Mucosa of stomach (tissue), 1 donor: ENCODE measurements around the gene FCGR2B.
"Not testable (repeated sequence)": the region's sequence is repeated elsewhere in the genome, so short reads cannot be mapped to it uniquely, and the experiment has no call there.

ENCODE experiments used
- H3K27me3 ChIP-seq: one replicate; pipeline ENCODE4 v1.7.0; 2013; ENCODE audit warnings: mild to moderate bottlenecking, low read length; ENCODE audit not compliant: control insufficient read depth, insufficient read depth
- H3K36me3 ChIP-seq: one replicate; pipeline ENCODE4 v1.7.0; 2013; ENCODE audit warnings: low read length; ENCODE audit not compliant: control insufficient read depth, insufficient read depth
- H3K4me1 ChIP-seq: one replicate; pipeline ENCODE4 v1.7.0; 2013; ENCODE audit warnings: mild to moderate bottlenecking, low read length; ENCODE audit not compliant: control insufficient read depth, insufficient read depth
- H3K4me3 ChIP-seq: one replicate; pipeline ENCODE4 v1.7.0; 2013; ENCODE audit warnings: low read length
- H3K9ac ChIP-seq: one replicate; pipeline ENCODE4 v1.7.0; 2013; ENCODE audit warnings: mild to moderate bottlenecking, low read length, moderate library complexity
- H3K9me3 ChIP-seq: one replicate; pipeline ENCODE4 v1.7.0; 2013; ENCODE audit warnings: mild to moderate bottlenecking, low read length, moderate library complexity; ENCODE audit not compliant: control insufficient read depth
- donor health status: Pancreatic carcinoma.

The FCGR2B gene

DNA sequence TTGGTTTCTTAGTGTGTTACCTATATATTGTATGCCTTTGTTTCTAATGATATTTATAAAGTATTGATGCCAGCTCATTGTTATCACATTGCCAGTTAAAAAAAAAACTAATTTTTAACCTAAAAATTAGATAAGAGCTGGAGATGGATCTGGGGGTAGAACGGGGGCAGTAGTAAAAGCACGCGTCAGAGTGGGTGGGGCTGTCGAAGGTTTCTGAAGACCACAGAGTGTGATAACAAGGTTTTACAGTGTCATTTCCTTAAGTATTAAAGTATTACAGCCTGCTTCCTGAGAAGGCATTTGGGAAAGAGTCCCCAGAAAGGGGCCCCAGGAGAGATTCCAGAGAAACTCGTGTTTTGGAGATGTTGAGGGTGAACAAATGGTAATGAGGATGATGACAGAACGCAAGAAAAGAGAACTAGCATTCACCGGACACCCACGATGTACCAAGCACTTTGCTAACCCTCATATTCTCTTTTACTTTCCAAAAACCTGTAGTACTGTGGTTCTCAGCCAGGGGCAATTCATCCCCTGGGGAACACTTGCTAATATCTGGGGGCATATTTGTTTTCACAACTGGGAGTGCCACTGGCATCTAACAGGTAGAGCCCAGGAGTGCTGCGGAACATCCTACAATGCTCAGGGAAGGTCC, 1.2 kb upstream of the FCGR2B start:
- not testable (repeated sequence) for H3K9ac ChIP-seq, H3K9me3 ChIP-seq, H3K4me3 ChIP-seq, H3K27me3 ChIP-seq, H3K4me1 ChIP-seq, H3K36me3 ChIP-seq

GRCh38 chr1:161663569-161663968, 626 bp downstream of the FCGR2B start:
- not testable (repeated sequence) for H3K4me3 ChIP-seq, H3K27me3 ChIP-seq, H3K9me3 ChIP-seq, H3K9ac ChIP-seq, H3K4me1 ChIP-seq, H3K36me3 ChIP-seq

- not testable (repeated sequence) for H3K36me3 ChIP-seq, H3K27me3 ChIP-seq, H3K4me3 ChIP-seq, H3K9ac ChIP-seq, H3K4me1 ChIP-seq, H3K9me3 ChIP-seq
Measured at GRCh38 chr1:161664689-161665088, 1.7 kb downstream of the FCGR2B start.

GRCh38 chr1:161671045-161672020, 8.4 kb downstream of the FCGR2B start:
- H3K36me3 ChIP-seq, H3K9me3 ChIP-seq, H3K27me3 ChIP-seq, H3K4me3 ChIP-seq, H3K4me1 ChIP-seq, H3K9ac ChIP-seq: not testable (repeated sequence)

GRCh38 chr1:161673437-161673836, 10.5 kb downstream of the FCGR2B start:
- not testable (repeated sequence) for H3K36me3 ChIP-seq, H3K4me1 ChIP-seq, H3K27me3 ChIP-seq, H3K9ac ChIP-seq, H3K4me3 ChIP-seq, H3K9me3 ChIP-seq

DNA sequence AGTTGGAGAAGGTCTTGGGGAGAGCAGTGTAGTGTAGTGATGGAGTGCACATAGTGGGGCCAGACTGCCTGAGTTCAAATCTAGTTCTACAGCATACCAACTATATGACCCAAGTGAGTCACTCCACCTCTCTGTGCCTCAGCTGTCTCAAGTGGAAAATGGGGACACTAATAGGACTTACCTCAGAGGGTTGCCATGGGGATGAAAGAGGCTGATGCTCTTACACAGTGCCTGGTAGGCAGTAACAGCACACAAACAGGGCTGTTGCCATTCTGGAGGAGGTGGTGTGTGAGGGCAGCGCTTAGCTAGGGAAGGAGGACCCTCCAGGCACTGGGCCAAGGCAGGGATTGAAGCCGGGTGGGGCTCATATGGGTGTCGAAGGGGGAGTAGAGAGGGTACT, 11.5 kb downstream of the FCGR2B start:
- not testable (repeated sequence) for H3K9me3 ChIP-seq, H3K9ac ChIP-seq, H3K4me3 ChIP-seq, H3K27me3 ChIP-seq, H3K36me3 ChIP-seq, H3K4me1 ChIP-seq

DNA sequence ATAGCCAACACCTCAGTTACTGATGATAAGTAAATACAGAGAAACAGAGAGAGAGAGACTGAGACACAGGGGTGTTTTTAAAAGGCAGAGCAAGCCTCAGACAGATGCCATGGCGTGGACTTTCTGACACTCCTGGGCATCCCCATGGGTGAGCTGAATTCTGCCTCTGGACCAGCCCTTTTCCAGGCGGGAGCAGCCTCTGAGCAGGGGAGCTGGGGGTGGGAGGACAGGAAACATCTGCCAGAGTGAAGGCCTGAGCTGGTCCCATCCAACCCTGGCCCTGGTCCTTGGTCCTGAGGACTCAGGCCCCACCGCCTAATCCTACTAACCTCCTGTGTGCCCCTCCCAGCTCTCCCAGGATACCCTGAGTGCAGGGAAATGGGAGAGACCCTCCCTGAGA, 12.0 kb downstream of the FCGR2B start:
- H3K9me3 ChIP-seq, H3K4me1 ChIP-seq, H3K27me3 ChIP-seq, H3K36me3 ChIP-seq, H3K4me3 ChIP-seq, H3K9ac ChIP-seq: not testable (repeated sequence)

DNA sequence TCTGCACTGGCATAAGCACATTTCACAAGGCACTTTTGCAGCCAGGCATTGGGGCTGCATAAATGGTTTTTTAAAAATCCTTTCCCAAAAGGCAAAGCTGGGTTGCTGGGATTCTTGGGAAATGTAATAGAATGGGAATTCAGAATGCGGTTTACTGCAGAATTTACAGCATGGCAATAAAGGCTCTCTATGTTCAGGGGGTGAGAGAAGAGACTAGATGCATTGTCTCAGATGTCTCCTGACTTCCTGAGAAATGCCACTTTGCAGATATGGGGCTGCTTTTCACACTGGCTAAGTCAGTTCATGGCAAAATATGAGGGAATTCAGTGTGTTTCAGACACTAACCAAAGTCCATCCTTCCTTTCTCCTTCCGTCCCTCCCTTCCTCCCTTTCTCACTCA, 13.5 kb downstream of the FCGR2B start:
- no peaks in the 10 kb centered on the region for H3K36me3 ChIP-seq
- H3K4me1 ChIP-seq, result no peaks in the 10 kb centered on the region
- H3K4me3 ChIP-seq, result no peak overlapping the region
- no peaks in the 10 kb centered on the region for H3K27me3 ChIP-seq
- no peak overlapping the region for H3K9ac ChIP-seq
- H3K9me3 ChIP-seq, result no peaks in the 10 kb centered on the region

- Histone ChIP-seq H3K9ac (no peak overlapping the region), H3K9me3 (no peaks in the 10 kb centered on the region), H3K36me3 (no peaks in the 10 kb centered on the region), H3K4me1 (no peaks in the 10 kb centered on the region), H3K4me3 (no peak overlapping the region), H3K27me3 (no peaks in the 10 kb centered on the region)
Measured at GRCh38 chr1:161676958-161677689, 14.2 kb downstream of the FCGR2B start.

DNA sequence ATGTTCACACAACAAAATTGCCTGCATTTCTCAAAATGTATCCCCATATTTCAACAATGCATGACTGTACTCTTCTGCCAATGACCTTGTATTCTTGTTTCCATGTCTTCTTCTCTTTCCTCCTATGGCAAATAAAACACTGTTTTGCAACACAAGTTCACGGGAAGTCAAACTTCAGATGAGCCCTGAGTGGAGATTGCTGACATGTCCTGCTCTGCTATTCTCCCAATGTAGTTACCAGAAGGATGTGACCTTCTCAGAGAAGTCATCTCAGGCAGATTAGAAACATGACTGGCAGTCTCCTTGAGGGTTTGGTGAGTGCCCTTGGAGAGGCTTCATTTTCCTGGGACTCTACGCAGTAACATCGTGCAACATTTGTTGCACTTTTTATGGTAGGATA, 15.6 kb downstream of the FCGR2B start:
- Histone ChIP-seq H3K36me3 (no peaks in the 10 kb centered on the region), H3K27me3 (no peaks in the 10 kb centered on the region), H3K9ac (no peak overlapping the region), H3K4me1 (no peaks in the 10 kb centered on the region), H3K9me3 (no peaks in the 10 kb centered on the region), H3K4me3 (no peak overlapping the region)

DNA sequence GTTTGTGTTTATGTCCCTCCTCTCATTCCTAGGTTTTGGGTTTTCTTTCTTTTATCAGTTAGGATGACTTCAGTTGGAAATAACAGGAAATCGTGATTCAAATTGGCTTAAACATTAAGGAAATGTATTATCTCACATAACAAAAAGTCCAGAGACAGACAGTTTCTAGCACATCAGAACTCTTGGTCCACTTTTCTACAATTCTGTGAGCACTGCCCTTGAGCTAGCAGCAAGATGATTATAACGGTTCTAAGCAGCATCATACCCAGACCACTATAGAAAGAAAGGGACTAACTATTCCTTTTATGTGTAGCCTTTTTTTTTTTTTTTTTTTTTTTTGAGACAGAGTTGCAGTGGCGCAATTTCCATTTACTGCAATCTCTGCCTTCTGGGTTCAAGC, 18.9 kb downstream of the FCGR2B start:
- Histone ChIP-seq H3K36me3 (no peaks in the 10 kb centered on the region), H3K4me1 (no peaks in the 10 kb centered on the region), H3K9ac (no peak overlapping the region), H3K9me3 (no peaks in the 10 kb centered on the region), H3K4me3 (no peak overlapping the region), H3K27me3 (no peaks in the 10 kb centered on the region)

GRCh38 chr1:161688946-161689345, 26.0 kb downstream of the FCGR2B start:
- Histone ChIP-seq H3K9me3 (no peaks in the 10 kb centered on the region), H3K4me3 (no peak overlapping the region), H3K36me3 (no peaks in the 10 kb centered on the region), H3K27me3 (peaks cover 5% of the 10 kb centered on the region), H3K4me1 (no peaks in the 10 kb centered on the region), H3K9ac (no peak overlapping the region)
